GM23248 (cell line): ENCODE data around the gene SOCS4. TPM values are rescaled to one million over a fixed set of nuclear protein-coding genes. Genes with fewer than 3 reads are reported as not detected.

Experiments used
- DNase-seq: peaks from one replicate; pipeline ENCODE4 v3.0.0-alpha.2; 2015
- H2AFZ ChIP-seq: fragments of 200-600 bp; sonication (generic); 2 replicates; pipeline ENCODE4 v1.6.1; 2016; ENCODE audit warnings: antibody characterized with exemption
- H3F3A ChIP-seq: fragments of 200-600 bp; sonication (generic); 2 replicates; pipeline ENCODE4 v1.6.1; 2016; ENCODE audit warnings: mild to moderate bottlenecking, antibody characterized with exemption, mixed run types; ENCODE audit not compliant: insufficient read depth
- H3K27ac ChIP-seq: fragments of 200-600 bp; sonication (generic); 2 replicates; pipeline ENCODE4 v1.5.1; 2016; ENCODE audit warnings: mild to moderate bottlenecking
- H3K27me3 ChIP-seq: fragments of 200-600 bp; sonication (generic); replicated peaks from 2 replicates; pipeline ENCODE4 v1.6.1; 2016; ENCODE audit warnings: mild to moderate bottlenecking; ENCODE audit not compliant: insufficient read depth
- H3K36me3 ChIP-seq: fragments of 200-600 bp; sonication (generic); 2 replicates; pipeline ENCODE4 v1.6.1; 2016; ENCODE audit warnings: low read depth, mild to moderate bottlenecking
- H3K4me1 ChIP-seq: fragments of 200-600 bp; sonication (generic); 2 replicates; pipeline ENCODE4 v1.6.1; 2016; ENCODE audit warnings: mild to moderate bottlenecking; ENCODE audit not compliant: insufficient read depth
- H3K4me2 ChIP-seq: fragments of 200-600 bp; sonication (generic); one replicate; pipeline ENCODE4 v1.6.1; 2016; ENCODE audit warnings: mild to moderate bottlenecking; ENCODE audit not compliant: unreplicated experiment
- H3K4me3 ChIP-seq: fragments of 200-600 bp; sonication (generic); 2 replicates; pipeline ENCODE4 v1.5.1; 2016; ENCODE audit warnings: mild to moderate bottlenecking
- H3K79me2 ChIP-seq: fragments of 200-600 bp; sonication (generic); 2 replicates; pipeline ENCODE4 v1.6.1; 2016; ENCODE audit warnings: mild to moderate bottlenecking; ENCODE audit not compliant: insufficient read depth
- H3K9ac ChIP-seq: fragments of 200-600 bp; sonication (generic); 2 replicates; pipeline ENCODE4 v1.6.1; 2016; ENCODE audit warnings: mild to moderate bottlenecking
- H3K9me2 ChIP-seq: fragments of 200-600 bp; sonication (generic); 2 replicates; pipeline ENCODE4 v1.6.1; 2016; ENCODE audit warnings: mixed run types, mild to moderate bottlenecking, moderate library complexity; ENCODE audit not compliant: insufficient read depth
- H3K9me3 ChIP-seq: fragments of 200-600 bp; sonication (generic); one replicate; pipeline ENCODE4 v1.6.1; 2017; ENCODE audit warnings: low read depth
- H4K20me1 ChIP-seq: fragments of 200-600 bp; sonication (generic); 2 replicates; pipeline ENCODE4 v1.6.0; 2016; ENCODE audit not compliant: insufficient read depth
- EZH2 ChIP-seq: fragments of 200-600 bp; sonication (generic); IDR thresholded peaks from 2 replicates; pipeline ENCODE4 v1.6.1; 2018; ENCODE audit warnings: antibody characterized with exemption, mild to moderate bottlenecking; ENCODE audit not compliant: insufficient read depth, poor library complexity, severe bottlenecking
- EZH2phosphoT487 ChIP-seq: fragments of 200-600 bp; sonication (generic); IDR thresholded peaks from 2 replicates; pipeline ENCODE4 v1.6.1; 2018; ENCODE audit warnings: antibody characterized with exemption, moderate library complexity, mild to moderate bottlenecking, low read depth; ENCODE audit not compliant: insufficient read depth
- WGBS, 2 experiments: methylation state at CpG; one replicate each; pipeline ENCODE4 v1.1.6; 2015 to 2017; ENCODE audit warnings: low lambda C conversion rate in 2 of 2, low coverage in 1 of 2; ENCODE audit errors: missing lambda C conversion rate in 2 of 2; 5-methylcytosine and 5-hydroxymethylcytosine counted together
- in situ Hi-C: fragments of 300-500 bp; cut with MboI; formaldehyde crosslinking; loops from 2 replicates; pipeline ENCODE4 v1.15.0; 2020
- polyA plus RNA-seq: library from polyadenylated mRNA; unstranded; fragments of >200 nt; fragmentation: Nextera tagmentation; extraction: Ambion mirVana; gene quantifications from 2 replicates; pipeline ENCODE4 v1.2.1, GENCODE V29; 2016
- total RNA-seq: library from RNA; depleted of rRNA; stranded (reverse); fragments of >200 nt; shearing (Covaris generic); gene quantifications from 2 replicates; pipeline ENCODE4 v1.2.3, GENCODE V29; 2014; rRNA removed

SOCS4 gene
- total and polyA plus RNA-seq, 2 experiments from 2014 or later = 7.7 to 15.7 TPM

DNA sequence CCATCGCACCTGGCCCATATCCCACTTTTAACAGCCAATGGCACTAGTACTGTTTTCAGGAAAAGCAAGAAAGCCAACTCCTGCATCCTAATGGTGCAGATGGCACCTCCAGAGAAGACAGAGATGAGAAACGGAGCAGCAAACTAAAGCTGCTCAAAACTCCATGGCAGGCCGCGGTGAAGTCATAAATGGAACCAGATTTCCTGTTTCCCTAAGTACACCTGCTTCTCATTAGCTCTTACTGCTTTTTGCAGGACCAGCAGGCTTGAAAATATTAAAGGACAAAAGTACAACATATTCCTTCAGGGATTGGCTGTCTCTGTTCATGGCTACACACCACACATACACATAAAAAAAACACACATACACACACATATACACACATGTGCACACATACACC lies 65.3 kb downstream of the SOCS4 start:
- Histone ChIP-seq H3K79me2 (no peaks in the 10 kb centered on the region), H3K36me3 (no peaks in the 10 kb centered on the region), H3K4me2 (peak overlapping the region; percentile 27), H3F3A (peaks cover 13% of the 10 kb centered on the region; the same call in 1 of the 2 replicates), H3K4me3 (no peak overlapping the region), H3K27ac (no peak overlapping the region), H3K9me3 (no peaks in the 10 kb centered on the region), H3K27me3 (no peaks in the 10 kb centered on the region), H3K4me1 (peaks cover 20% of the 10 kb centered on the region), H2AFZ (no peak overlapping the region), H4K20me1 (no peaks in the 10 kb centered on the region), H3K9me2 (no peaks in the 10 kb centered on the region), H3K9ac (no peak overlapping the region)
- TF ChIP-seq EZH2 (no peak), EZH2phosphoT487 (no peak)
- in situ Hi-C loops = no loop called here
- peak; percentile 79 for DNase-seq
- 17 to 19% methylated on average over 4 of the region's 4 CpGs for WGBS, 2 experiments

GRCh38 chr14:55094292-55095157 lies 67.5 kb downstream of the SOCS4 start:
- no peaks in the 10 kb centered on the region for H3K79me2 ChIP-seq
- H3K9ac ChIP-seq = no peak overlapping the region
- no peak overlapping the region for H3K4me3 ChIP-seq
- H3K9me2 ChIP-seq = no peaks in the 10 kb centered on the region
- no peaks in the 10 kb centered on the region for H3K9me3 ChIP-seq
- no peak overlapping the region for H3K27ac ChIP-seq
- no peak for TF ChIP-seq EZH2
- TF ChIP-seq EZH2phosphoT487 = no peak
- H2AFZ ChIP-seq = no peak overlapping the region
- H3K27me3 ChIP-seq = no peaks in the 10 kb centered on the region
- DNase-seq = peak; percentile 73
- H3K36me3 ChIP-seq = no peaks in the 10 kb centered on the region
- no peak overlapping the region for H3K4me2 ChIP-seq
- in situ Hi-C loops = no loop called here
- H3F3A ChIP-seq = peaks cover 13% of the 10 kb centered on the region; the same call in 1 of the 2 replicates
- H4K20me1 ChIP-seq = no peaks in the 10 kb centered on the region
- peaks cover 16% of the 10 kb centered on the region for H3K4me1 ChIP-seq
- 66 to 73% methylated on average over 9 of the region's 9 CpGs for WGBS, 2 experiments

DNA sequence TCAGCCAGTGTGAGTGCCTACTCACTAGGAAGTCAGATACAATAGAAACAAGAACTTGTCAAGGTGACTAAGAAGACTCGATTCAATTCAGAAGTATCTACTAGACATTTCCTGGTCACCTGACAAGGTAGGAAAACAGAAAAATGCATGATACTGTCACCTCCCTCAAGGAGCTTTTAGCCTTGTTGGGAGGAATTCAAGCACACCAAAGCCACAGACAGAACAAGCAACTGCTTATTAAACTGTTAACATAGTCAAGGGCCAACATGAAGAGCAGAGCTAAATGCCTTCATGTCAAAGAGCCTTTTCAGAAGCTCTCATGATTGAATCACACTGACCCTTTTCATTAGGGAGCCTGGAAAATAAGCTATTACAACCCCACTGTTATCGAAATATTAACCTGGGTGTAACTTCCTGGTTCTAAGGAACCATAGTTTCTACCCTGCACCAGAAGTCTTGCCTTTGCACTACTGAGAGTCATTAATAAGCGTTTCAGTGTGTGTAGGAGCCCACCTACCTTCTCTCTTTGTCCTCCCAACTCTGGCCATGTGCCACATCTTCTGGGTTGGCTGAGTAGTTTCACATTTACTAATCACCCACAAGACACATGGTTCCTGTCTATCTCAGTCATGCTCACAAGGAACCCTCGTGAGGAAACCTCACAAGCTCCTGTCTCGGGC lies 71.0 kb downstream of the SOCS4 start:
- no peaks in the 10 kb centered on the region for H3K36me3 ChIP-seq

DNA sequence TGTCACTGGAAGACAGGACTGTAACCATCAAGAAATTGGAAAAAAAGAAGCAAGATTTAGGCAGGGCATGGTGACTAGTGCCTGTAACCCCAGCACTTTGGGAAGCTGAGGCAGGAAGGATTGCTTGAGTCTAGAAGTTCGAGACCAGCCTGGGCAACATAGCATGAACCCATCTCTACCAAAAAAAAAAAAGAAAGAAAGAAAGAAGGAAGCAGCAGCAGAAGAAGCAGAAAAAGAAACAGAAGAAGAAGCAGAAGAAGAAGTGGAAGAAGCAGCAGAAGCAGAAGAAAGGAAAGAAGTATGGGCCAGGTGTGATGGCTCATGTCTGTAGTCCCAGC lies 71.5 kb downstream of the SOCS4 start:
- H3K27ac ChIP-seq = no peak overlapping the region
- peaks cover 19% of the 10 kb centered on the region for H3F3A ChIP-seq
- no peaks in the 10 kb centered on the region for H3K79me2 ChIP-seq
- H3K4me3 ChIP-seq = no peak overlapping the region
- no peaks in the 10 kb centered on the region for H3K27me3 ChIP-seq
- H3K9ac ChIP-seq = no peak overlapping the region
- H3K9me3 ChIP-seq = no peaks in the 10 kb centered on the region
- no peaks in the 10 kb centered on the region for H3K9me2 ChIP-seq
- WGBS, 2 experiments = 100% methylated on average over 1 of the region's 1 CpG
- no peak overlapping the region for H2AFZ ChIP-seq
- no peak for TF ChIP-seq EZH2
- no peak for DNase-seq
- in situ Hi-C loops = no loop called here
- H4K20me1 ChIP-seq = no peaks in the 10 kb centered on the region
- H3K4me2 ChIP-seq = no peak overlapping the region
- H3K4me1 ChIP-seq = peaks cover 34% of the 10 kb centered on the region
- H3K36me3 ChIP-seq = no peaks in the 10 kb centered on the region

More for the DNA sequence above, 71.0 kb downstream of the SOCS4 start:
- Histone ChIP-seq H3K9me2 (no peaks in the 10 kb centered on the region), H3K79me2 (no peaks in the 10 kb centered on the region), H3K4me1 (peaks cover 30% of the 10 kb centered on the region), H4K20me1 (no peaks in the 10 kb centered on the region), H3K4me3 (no peak overlapping the region), H3F3A (peaks cover 16% of the 10 kb centered on the region), H2AFZ (no peak overlapping the region), H3K27ac (no peak overlapping the region), H3K27me3 (no peaks in the 10 kb centered on the region), H3K9me3 (no peaks in the 10 kb centered on the region), H3K4me2 (no peak overlapping the region), H3K9ac (no peak overlapping the region)
- TF ChIP-seq EZH2phosphoT487 (no peak), EZH2 (no peak)
- in situ Hi-C loops = no loop called here
- DNase-seq = peak; percentile 21
- WGBS, 2 experiments = 67 to 72% methylated on average over 5 of the region's 5 CpGs

Other genes with a start within 250 kb of the SOCS4 start
- 3.9 and 7.3 TPM in 2 replicates for gene GCH1, start 124.4 kb upstream of the SOCS4 start, total RNA-seq
- gene GCH1, start 124.4 kb upstream of the SOCS4 start, polyA plus RNA-seq = 3.1 and 4.2 TPM in 2 replicates
- gene WDHD1, start 137 bp upstream of the SOCS4 start, total RNA-seq = 6.3 and 9.6 TPM in 2 replicates
- 6.6 and 7.5 TPM in 2 replicates for gene WDHD1, start 137 bp upstream of the SOCS4 start, polyA plus RNA-seq
- 79.4 and 92.6 TPM in 2 replicates for gene MAPK1IP1L, start 24.4 kb downstream of the SOCS4 start, total RNA-seq
- gene MAPK1IP1L, start 24.4 kb downstream of the SOCS4 start, polyA plus RNA-seq = 89.0 and 92.5 TPM in 2 replicates
- gene LGALS3, start 102.0 kb downstream of the SOCS4 start, total RNA-seq = 297 and 363 TPM in 2 replicates
- 541 and 553 TPM in 2 replicates for gene LGALS3, start 102.0 kb downstream of the SOCS4 start, polyA plus RNA-seq
- gene DLGAP5, start 164.3 kb downstream of the SOCS4 start, total RNA-seq = 11.0 and 13.5 TPM in 2 replicates
- 15.5 and 17.8 TPM in 2 replicates for gene DLGAP5, start 164.3 kb downstream of the SOCS4 start, polyA plus RNA-seq
- 8.9 and 10.5 TPM in 2 replicates for gene FBXO34, start 244.2 kb downstream of the SOCS4 start, total RNA-seq
- gene FBXO34, start 244.2 kb downstream of the SOCS4 start, polyA plus RNA-seq = 10.2 and 10.9 TPM in 2 replicates